LNCaP clone FGC (cell line): ENCODE data around the gene LEAP2.

ENCODE experiments used
- DNase-seq: peaks from one replicate; pipeline ENCODE4 v3.0.0-alpha.2; 2011; ENCODE audit warnings: low read depth
- H3K4me3 ChIP-seq: 2 replicates; pipeline ENCODE4 v1.5.1; 2011; ENCODE audit warnings: mild to moderate bottlenecking, low read depth, low read length, control low read depth
- TF ChIP-seq, protein P1 (sequence below): IDR thresholded peaks from 2 replicates; pipeline ENCODE4 v1.5.1; 2012; ENCODE audit warnings: mild to moderate bottlenecking; ENCODE audit not compliant: control insufficient read depth, insufficient read depth; ENCODE audit errors: extremely low read depth

LEAP2 gene

DNA sequence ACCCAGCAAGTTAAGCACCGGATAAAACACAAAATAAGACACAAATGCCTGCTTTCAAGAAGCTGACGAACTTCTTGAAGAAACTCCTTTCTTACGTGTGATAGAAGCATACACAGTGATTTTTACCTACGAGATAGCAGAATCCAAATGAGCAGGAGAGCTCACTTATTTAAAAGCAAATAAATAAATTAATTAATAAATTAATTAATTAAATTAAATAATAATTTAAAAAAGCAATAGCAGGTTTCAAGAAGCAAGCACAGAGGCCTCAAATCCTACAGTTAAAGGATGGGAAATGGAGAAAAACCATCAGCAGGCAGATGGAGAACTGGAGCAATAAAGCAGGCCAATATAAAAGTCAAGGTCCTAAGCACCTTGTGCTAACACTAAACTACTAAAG is 17.3 kb downstream of the LEAP2 start:
- no peak overlapping the region for H3K4me3 ChIP-seq
- TF ChIP-seq, protein P1, sequence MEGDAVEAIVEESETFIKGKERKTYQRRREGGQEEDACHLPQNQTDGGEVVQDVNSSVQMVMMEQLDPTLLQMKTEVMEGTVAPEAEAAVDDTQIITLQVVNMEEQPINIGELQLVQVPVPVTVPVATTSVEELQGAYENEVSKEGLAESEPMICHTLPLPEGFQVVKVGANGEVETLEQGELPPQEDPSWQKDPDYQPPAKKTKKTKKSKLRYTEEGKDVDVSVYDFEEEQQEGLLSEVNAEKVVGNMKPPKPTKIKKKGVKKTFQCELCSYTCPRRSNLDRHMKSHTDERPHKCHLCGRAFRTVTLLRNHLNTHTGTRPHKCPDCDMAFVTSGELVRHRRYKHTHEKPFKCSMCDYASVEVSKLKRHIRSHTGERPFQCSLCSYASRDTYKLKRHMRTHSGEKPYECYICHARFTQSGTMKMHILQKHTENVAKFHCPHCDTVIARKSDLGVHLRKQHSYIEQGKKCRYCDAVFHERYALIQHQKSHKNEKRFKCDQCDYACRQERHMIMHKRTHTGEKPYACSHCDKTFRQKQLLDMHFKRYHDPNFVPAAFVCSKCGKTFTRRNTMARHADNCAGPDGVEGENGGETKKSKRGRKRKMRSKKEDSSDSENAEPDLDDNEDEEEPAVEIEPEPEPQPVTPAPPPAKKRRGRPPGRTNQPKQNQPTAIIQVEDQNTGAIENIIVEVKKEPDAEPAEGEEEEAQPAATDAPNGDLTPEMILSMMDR: no peak
- no peak for DNase-seq

DNA sequence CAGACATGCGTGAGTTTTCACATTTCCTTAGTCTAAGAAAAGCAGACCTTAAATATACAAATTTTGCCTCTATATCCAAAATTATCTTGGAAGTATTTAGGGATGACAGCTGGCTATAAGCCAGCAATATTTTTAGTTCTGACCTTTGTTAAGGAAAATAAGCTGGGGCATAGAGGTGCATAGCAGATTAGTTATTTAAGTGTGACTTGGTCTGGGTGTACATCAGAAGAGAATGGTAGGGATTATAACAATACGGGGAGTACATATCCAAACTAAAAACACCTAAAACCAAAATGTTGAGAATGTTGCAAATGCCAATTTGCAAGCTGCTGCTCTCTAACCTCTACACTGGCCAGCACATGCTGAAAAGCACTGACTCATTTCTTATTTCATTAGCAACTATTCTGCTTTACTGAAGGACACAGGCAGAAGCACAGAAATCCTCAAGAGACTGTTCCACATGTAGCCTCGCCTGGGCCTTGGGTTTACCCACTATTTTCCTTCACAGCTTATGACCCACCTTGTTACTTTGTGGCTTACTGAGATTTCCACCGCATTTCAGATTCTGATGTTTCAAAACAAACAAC is 22.3 kb downstream of the LEAP2 start:
- H3K4me3 ChIP-seq: no peak overlapping the region
- DNase-seq: no peak
- TF ChIP-seq, protein P1: no peak

DNA sequence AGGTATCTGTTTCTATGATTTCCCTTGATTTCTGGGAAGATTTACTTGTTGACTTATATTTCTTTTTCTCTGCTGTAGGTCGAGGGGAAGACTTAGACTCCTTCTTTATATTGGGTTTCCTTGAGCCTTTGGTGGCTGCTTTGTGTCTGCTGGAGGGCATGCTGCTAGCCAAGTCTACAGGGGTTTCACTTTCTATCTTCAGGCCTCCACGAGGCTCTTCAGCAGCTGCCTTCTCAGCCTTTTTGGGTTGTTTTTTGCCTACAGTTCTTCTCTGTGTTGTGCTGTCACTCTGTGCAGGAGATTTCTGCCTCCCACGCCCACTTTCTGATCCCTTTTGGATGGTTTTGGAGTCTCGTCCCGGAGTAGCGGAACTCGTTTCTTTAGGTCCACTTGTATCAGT is 23.2 kb downstream of the LEAP2 start:
- H3K4me3 ChIP-seq: no peak overlapping the region
- no peak for DNase-seq
- TF ChIP-seq, protein P1: no peak

DNA sequence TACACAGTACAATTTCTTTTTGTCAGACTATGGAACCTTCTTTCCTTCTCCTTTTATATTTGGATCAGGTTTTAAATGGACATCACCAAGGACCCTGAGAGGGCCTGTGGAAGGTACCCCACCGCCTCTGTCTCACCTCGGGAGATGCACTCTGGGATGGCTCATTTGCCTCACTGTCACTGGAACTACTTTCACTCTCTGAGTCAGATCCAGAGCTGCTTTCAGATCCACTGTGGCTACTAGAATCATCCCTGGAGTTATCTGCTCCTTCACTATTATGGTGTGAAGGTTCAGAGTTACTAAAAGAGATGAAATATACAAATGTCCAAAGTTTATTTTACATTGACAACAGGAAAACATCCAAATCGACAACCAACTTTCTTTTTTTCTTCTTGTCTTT is 24.6 kb downstream of the LEAP2 start:
- TF ChIP-seq, protein P1: no peak
- H3K4me3 ChIP-seq: no peak overlapping the region
- no peak for DNase-seq

DNA sequence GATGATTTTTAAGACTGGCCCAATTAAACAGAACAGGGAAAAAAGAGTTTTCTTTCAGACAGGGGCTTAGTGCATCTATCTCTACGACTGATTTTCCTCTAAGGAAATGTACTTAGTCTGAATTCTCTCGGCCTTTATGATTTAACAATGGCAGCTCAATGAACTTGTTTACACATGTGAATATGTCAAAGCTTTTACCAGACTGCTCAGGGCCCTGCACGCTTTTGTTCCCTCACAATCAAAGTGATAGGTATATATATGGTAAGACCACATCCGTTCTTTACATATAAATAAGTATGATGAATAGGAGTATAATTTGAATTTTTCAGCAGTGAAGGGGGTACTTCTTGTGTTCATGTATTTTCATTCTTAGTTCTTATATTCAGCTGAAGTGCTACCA is 27.6 kb downstream of the LEAP2 start:
- no peak overlapping the region for H3K4me3 ChIP-seq
- no peak for DNase-seq
- TF ChIP-seq, protein P1: no peak

DNA sequence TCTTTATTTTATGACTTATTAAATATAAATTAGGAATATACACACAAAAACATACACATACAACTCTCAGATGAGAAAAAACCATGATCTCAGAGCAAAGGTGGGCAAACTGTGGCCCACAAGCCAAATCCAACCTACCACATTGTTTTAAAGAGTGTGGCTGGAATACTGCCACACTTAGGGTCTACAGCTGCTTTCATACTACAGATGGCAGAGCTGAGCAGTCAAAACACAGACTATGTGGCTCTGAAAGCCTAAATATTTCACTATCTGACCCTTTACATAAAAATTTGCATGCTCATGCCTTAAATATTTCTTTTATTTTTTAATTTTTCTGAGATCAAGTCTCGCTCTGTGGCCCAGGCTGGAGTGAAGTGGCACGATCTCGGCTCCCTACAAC is 28.3 kb downstream of the LEAP2 start:
- DNase-seq: no peak
- no peak overlapping the region for H3K4me3 ChIP-seq

DNA sequence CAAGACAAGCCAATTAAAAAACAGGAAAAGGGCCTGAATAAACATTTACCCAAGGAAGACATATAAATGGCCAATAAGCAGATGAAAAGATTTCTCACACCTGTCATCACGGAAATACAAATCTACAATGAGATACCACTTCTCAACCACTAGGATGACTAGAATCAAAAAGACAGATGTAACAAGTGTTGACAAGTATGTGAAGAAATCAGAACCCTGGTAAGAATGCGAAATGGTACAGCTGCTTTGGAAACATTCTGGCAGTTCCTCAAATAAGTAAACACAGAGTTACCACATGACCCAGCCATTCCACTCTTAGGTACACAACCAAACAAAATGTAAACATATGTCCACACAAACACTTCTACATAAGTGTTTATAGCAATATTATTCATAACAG is 32.5 kb downstream of the LEAP2 start:
- peak; percentile 98 for DNase-seq
- H3K4me3 ChIP-seq: no peak overlapping the region
- TF ChIP-seq, protein P1: no peak

More for the DNA sequence above, 28.3 kb downstream of the LEAP2 start:
- TF ChIP-seq, protein P1: no peak
